ENCODE results near the gene SLC15A3.

DNA sequence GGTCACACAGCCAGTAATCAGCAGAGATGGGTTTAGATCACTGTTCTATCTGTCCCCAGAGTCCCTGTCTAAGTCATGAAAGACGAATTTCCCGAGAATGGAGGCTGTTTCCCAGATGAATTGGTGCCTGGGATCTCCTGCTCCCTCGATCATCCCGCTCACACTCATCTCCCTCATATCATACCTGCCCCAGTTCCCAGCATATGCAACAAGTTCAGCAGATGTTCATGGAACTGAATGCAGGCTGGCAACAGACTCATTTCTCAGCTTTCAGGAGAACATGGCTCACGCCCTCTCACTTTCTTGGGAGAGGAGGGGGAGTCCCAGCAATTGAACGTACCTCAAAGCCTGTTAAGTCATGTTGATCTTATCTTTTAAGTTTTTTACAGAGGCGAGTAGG is 41.6 kb upstream of the SLC15A3 start:
- no peak for TF ChIP-seq YY1 (tag by site-specific recombination; IDR thresholded peaks at IDR 0.05)
- no peak for TF ChIP-seq ZNF114 (tag by site-specific recombination; IDR thresholded peaks at IDR 0.05)

Data from HEK293 (cell line).